ENCODE results near the gene SLC25A30. TPM values are rescaled to one million over a fixed set of nuclear protein-coding genes. Genes with fewer than 3 reads are reported as not detected.
"Not testable (repeated sequence)": the region's sequence is repeated elsewhere in the genome, so short reads cannot be mapped to it uniquely, and the experiment has no call there.

SLC25A30 gene
- total RNA-seq, 1 donor from 2014 or later = 13.4 TPM

- H3K27ac Mint-ChIP-seq (ENCODE audit: unreplicated experiment) = no peak overlapping the region
Measured at GRCh38 chr13:45432737-45433380, 14.7 kb upstream of the SLC25A30 start.

DNA sequence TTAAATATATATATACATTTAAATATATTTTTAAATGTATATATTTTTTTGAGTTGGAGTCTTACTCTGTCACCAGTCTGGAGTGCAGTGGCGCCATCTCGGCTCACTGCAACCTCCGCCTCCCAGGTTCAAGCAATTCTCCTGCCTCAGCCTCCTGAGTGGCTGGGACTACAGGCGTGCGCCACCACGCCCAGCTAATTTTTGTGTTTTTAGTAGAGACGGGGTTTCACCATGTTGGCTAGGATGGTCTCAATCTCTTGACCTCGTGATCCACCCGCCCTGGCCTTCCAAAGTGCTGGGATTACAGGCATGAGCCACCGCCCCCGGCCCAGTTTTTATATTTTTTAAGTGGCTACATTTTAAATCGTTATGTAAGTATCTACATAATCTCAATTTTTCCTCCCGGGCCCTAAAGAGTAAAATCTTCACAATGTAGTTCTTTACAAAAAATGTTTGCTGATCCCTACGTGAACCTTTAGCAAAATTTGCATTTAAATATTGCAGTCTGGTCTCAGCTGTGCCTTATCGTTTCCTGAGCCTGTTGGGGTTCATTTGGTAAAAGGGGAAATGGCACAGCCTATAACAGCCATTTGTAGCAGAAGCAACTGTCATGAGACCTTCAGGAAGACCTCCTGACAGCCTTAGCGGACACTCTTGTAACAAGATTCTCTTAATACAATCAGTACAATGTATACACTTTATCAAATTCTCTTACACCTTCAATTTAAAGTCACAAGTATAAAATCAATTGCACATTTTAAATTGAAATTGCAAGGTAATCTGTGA lies 8.1 kb upstream of the SLC25A30 start:
- not testable (repeated sequence) for H3K27ac Mint-ChIP-seq (ENCODE audit: unreplicated experiment); H3K27me3 Mint-ChIP-seq (ENCODE audit: low read depth); DNase-seq (ENCODE audit: low spot score); H3K9me3 Mint-ChIP-seq (ENCODE audit: low read depth); H3K36me3 Mint-ChIP-seq (ENCODE audit: low read depth); H3K4me3 Mint-ChIP-seq (ENCODE audit: unreplicated experiment); H3K4me1 Mint-ChIP-seq (ENCODE audit: low read depth)

More at GRCh38 chr13:45432737-45433380, 14.7 kb upstream of the SLC25A30 start:
- no peaks in the 10 kb centered on the region for H3K36me3 Mint-ChIP-seq (ENCODE audit: low read depth)
- H3K4me1 Mint-ChIP-seq (ENCODE audit: low read depth) = no peaks in the 10 kb centered on the region
- DNase-seq (ENCODE audit: low spot score) = no peak
- no peaks in the 10 kb centered on the region for H3K27me3 Mint-ChIP-seq (ENCODE audit: low read depth)
- no peak for TF ChIP-seq CTCF (IDR thresholded peaks at IDR 0.05)
- H3K9me3 Mint-ChIP-seq (ENCODE audit: low read depth) = peaks cover 3% of the 10 kb centered on the region
- H3K4me3 Mint-ChIP-seq (ENCODE audit: unreplicated experiment) = no peak overlapping the region

DNA sequence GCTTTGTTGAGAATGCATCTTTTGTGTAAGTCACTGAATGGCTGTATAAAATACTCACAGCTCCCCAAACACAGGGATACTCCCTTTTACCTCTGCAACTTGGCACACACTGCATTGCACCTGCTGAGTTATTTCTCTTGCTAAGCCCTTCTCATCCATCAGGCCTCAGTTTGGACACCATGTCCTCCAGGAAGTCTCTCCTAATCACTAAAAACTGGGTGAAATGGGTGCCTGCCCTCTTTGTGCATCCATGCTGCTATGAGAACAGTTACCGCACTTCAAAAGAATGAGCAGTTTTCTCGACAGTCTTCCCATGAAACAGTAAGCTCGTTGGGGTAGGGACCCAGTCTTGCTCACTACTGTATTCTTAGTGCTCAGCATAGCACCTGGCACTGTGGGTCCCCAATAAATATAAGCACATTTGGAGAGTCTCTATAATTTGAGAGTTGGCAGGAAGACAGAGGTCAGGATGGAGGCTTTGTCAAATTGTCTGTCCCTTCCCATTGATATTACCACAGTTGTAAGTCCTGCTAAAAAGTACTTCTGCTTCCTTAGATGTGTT lies 4.6 kb upstream of the SLC25A30 start:
- H3K27ac Mint-ChIP-seq (ENCODE audit: unreplicated experiment) = no peak overlapping the region
- no peaks in the 10 kb centered on the region for H3K36me3 Mint-ChIP-seq (ENCODE audit: low read depth)
- DNase-seq (ENCODE audit: low spot score) = no peak
- H3K27me3 Mint-ChIP-seq (ENCODE audit: low read depth) = no peaks in the 10 kb centered on the region
- no peak for TF ChIP-seq CTCF (IDR thresholded peaks at IDR 0.05)
- H3K4me3 Mint-ChIP-seq (ENCODE audit: unreplicated experiment) = no peak overlapping the region
- H3K4me1 Mint-ChIP-seq (ENCODE audit: low read depth) = peaks cover 3% of the 10 kb centered on the region
- no peaks in the 10 kb centered on the region for H3K9me3 Mint-ChIP-seq (ENCODE audit: low read depth)

GRCh38 chr13:45419945-45420344 lies 1.8 kb upstream of the SLC25A30 start:
- no peak overlapping the region for H3K27ac Mint-ChIP-seq (ENCODE audit: unreplicated experiment)
- H3K9me3 Mint-ChIP-seq (ENCODE audit: low read depth) = no peaks in the 10 kb centered on the region
- no peaks in the 10 kb centered on the region for H3K27me3 Mint-ChIP-seq (ENCODE audit: low read depth)
- TF ChIP-seq CTCF (IDR thresholded peaks at IDR 0.05) = no peak
- no peak for DNase-seq (ENCODE audit: low spot score)
- H3K36me3 Mint-ChIP-seq (ENCODE audit: low read depth) = no peaks in the 10 kb centered on the region
- no peak overlapping the region for H3K4me3 Mint-ChIP-seq (ENCODE audit: unreplicated experiment)
- peaks cover 17% of the 10 kb centered on the region for H3K4me1 Mint-ChIP-seq (ENCODE audit: low read depth)

DNA sequence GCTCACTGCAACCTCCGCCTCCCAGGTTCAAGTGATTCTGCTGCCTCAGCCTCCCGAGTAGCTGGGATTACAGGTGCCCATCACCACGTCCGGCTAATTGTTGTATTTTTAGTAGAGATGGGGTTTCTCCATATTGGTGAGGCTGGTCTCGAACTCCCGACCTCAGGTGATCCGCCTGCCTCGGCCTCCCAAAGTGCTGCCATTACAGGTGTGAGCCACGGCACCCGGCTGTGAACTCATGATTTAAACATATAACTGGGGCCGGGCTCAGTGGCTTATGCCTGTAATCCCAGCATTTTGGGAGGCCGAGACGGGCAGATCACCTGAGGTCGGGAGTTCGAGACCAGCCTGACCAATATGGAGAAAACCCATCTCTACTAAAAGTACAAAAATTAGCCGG lies 1.2 kb upstream of the SLC25A30 start:
- not testable (repeated sequence) for H3K9me3 Mint-ChIP-seq (ENCODE audit: low read depth); H3K27me3 Mint-ChIP-seq (ENCODE audit: low read depth); H3K4me3 Mint-ChIP-seq (ENCODE audit: unreplicated experiment); H3K36me3 Mint-ChIP-seq (ENCODE audit: low read depth); DNase-seq (ENCODE audit: low spot score); H3K27ac Mint-ChIP-seq (ENCODE audit: unreplicated experiment)
- H3K4me1 Mint-ChIP-seq (ENCODE audit: low read depth) = peaks cover 22% of the 10 kb centered on the region

DNA sequence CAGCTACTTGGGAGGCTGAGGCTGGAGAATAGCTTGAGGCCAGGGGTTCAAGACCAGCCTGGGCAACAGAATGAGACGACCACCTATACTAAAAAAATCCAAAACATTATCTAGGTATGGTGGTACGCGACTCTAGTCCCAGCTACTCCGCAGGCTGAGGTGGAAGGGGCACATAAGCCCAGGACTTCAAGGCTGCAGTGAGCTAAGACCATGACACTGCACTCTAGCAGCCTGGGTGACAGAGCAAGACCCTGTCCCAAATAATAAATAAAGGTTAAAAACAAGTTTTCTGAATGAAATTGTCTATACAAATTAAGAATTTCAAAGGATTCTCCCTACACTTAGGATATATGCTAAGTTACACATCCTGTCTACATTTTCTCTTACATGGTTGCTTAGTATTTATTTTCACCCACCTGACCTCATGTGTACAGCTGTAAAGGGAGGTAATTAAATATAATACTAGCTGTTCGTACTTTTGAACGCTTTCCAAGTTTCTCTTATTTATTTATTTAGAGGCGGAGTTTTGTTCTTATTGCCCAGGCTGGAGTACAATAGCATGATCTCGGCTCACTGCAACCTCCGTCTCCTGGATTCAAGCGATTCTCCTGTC lies 1.6 kb downstream of the SLC25A30 start:
- no peak for TF ChIP-seq CTCF (IDR thresholded peaks at IDR 0.05)
- H3K4me3 Mint-ChIP-seq (ENCODE audit: unreplicated experiment) = peak overlapping the region; percentile 91
- H3K4me1 Mint-ChIP-seq (ENCODE audit: low read depth) = peaks cover 43% of the 10 kb centered on the region
- no peaks in the 10 kb centered on the region for H3K9me3 Mint-ChIP-seq (ENCODE audit: low read depth)
- no peaks in the 10 kb centered on the region for H3K36me3 Mint-ChIP-seq (ENCODE audit: low read depth)
- DNase-seq (ENCODE audit: low spot score) = no peak
- H3K27ac Mint-ChIP-seq (ENCODE audit: unreplicated experiment) = peak overlapping the region; percentile 87
- no peaks in the 10 kb centered on the region for H3K27me3 Mint-ChIP-seq (ENCODE audit: low read depth)
